ENCODE results near the gene ZNF326. TPM values are rescaled to one million over a fixed set of nuclear protein-coding genes. Genes with fewer than 3 reads are reported as not detected.

Gene ZNF326
- total RNA-seq, 1 experiment from 2014 or later, result 39.0 TPM

GRCh38 chr1:90000934-90001676 is 6.2 kb downstream of the ZNF326 start:
- Histone ChIP-seq H3K23me2 (ENCODE audit: insufficient read length, low read depth, low read length, poor library complexity, severe bottlenecking) (no peaks in the 10 kb centered on the region), H3K79me1 (ENCODE audit: insufficient read depth, low read depth, low read length, poor library complexity, severe bottlenecking) (peaks cover 7% of the 10 kb centered on the region), H2AK5ac (ENCODE audit: insufficient read length, low read length) (no peak overlapping the region), H3K23ac (ENCODE audit: insufficient read length, low read depth, low read length) (no peak overlapping the region), H3K56ac (ENCODE audit: insufficient read length, low read depth, low read length) (no peak overlapping the region), H3K9ac (ENCODE audit: extremely low read depth, insufficient read length, low read length) (no peak overlapping the region), H2AFZ (ENCODE audit: low read length) (no peak overlapping the region), H2BK20ac (ENCODE audit: low read depth, low read length, poor library complexity, severe bottlenecking) (no peak overlapping the region), H3K4me1 (ENCODE audit: insufficient read depth, low read length) (no peaks in the 10 kb centered on the region), H2BK12ac (ENCODE audit: insufficient read length, low read depth, low read length) (no peak overlapping the region), H4K5ac (ENCODE audit: insufficient read length, low read depth, low read length) (no peak overlapping the region), H2BK120ac (ENCODE audit: low read depth, low read length, poor library complexity, severe bottlenecking) (no peak overlapping the region), H4K91ac (ENCODE audit: insufficient read length, low read depth, low read length) (no peak overlapping the region), H4K20me1 (ENCODE audit: control insufficient read depth, insufficient read depth, insufficient read length) (no peaks in the 10 kb centered on the region), H3K14ac (ENCODE audit: insufficient read depth, low read length) (no peak overlapping the region), H2BK15ac (ENCODE audit: low read depth, low read length) (no peak overlapping the region), H3K4ac (ENCODE audit: low read depth, low read length) (no peak overlapping the region), H3K4me2 (ENCODE audit: insufficient read depth, insufficient read length, low read length) (no peak overlapping the region), H3K27ac (ENCODE audit: insufficient read length, low read depth, low read length) (no peak overlapping the region), H3K9me3 (ENCODE audit: control insufficient read depth, low read depth, low read length) (no peaks in the 10 kb centered on the region), H3K27me3 (ENCODE audit: insufficient read depth, low read length) (no peaks in the 10 kb centered on the region), H3K18ac (ENCODE audit: insufficient read length, low read depth, low read length) (no peak overlapping the region), H3T11ph (ENCODE audit: low read length) (no peak overlapping the region), H3K79me2 (ENCODE audit: insufficient read depth, low read length) (peaks cover 21% of the 10 kb centered on the region; the same call in 1 of the 2 replicates), H2BK5ac (ENCODE audit: insufficient read length, low read length) (no peak overlapping the region), H4K8ac (replicated peaks; ENCODE audit: insufficient read length, low read depth, low read length) (no peak overlapping the region)
- DNase-seq, result no peak
- no CpG with 5 or more reads among the region's 2 CpGs for WGBS (ENCODE audit: extremely low coverage, insufficient read length, low lambda C conversion rate)
- Mint-ChIP-seq H3K4me3 (no peak overlapping the region), H3K4me1 (peaks cover 23 to 38% of the 10 kb centered on the region in 2 experiments), H3K9me3 (no peaks in the 10 kb centered on the region), H3K27ac (peak overlapping the region in 1 of 3 experiments; percentile 65; a peak in 2 of 7 replicates), H3K36me3 (ENCODE audit: insufficient read depth in 1 of 3, low read depth in 3 of 3) (peaks cover 8 to 46% (median 35%) of the 10 kb centered on the region in 3 experiments), H3K27me3 (ENCODE audit: low read depth) (no peaks in the 10 kb centered on the region)
- TF ChIP-seq CTCF (conservative IDR thresholded peaks at IDR 0.05), result peak; percentile 53

Data from H9 (cell line).